GM18868 (cell line): ENCODE data around the gene SIN3A.
A peak's percentile ranks its signal among the peaks of the same experiment; 100 is the strongest.
"Not testable (repeated sequence)": the region's sequence is repeated elsewhere in the genome, so short reads cannot be mapped to it uniquely, and the experiment has no call there.

Experiments used
- ATAC-seq: cut with Tn5 transposase; IDR thresholded peaks from one replicate; pipeline ENCODE4 v1.9.1; 2021; ENCODE audit warnings: mild to moderate bottlenecking, moderate library complexity; ENCODE audit not compliant: unreplicated experiment

SIN3A gene

GRCh38 chr15:75450307-75451201 lies 936 bp downstream of the SIN3A start:
- ATAC-seq = peak; percentile 27

- no peak for ATAC-seq
Measured at GRCh38 chr15:75449585-75450306, 1.7 kb downstream of the SIN3A start.

DNA sequence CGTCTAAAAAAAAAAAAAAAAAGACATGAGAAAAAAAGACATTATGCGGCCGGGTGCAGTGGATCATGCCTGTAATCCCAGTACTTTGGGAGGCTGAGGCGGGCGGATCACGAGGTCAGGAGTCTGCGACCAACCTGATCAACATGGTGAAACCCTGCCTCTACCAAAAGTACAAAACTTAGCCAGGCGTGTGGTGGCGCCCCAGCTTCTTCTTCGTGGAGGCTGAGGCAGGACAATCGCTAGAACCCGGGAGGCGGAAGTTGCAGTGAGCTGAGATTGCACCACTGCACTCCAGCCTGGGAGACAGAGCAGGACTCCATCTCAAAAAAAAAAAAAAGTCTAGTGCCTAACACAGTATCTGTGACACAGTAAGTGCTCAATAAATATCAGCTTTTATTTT lies 3.3 kb downstream of the SIN3A start:
- ATAC-seq = not testable (repeated sequence)

- ATAC-seq = no peak
Measured at GRCh38 chr15:75446151-75446550, 5.3 kb downstream of the SIN3A start.

- not testable (repeated sequence) for ATAC-seq
Measured at GRCh38 chr15:75445324-75445723, 6.2 kb downstream of the SIN3A start.

DNA sequence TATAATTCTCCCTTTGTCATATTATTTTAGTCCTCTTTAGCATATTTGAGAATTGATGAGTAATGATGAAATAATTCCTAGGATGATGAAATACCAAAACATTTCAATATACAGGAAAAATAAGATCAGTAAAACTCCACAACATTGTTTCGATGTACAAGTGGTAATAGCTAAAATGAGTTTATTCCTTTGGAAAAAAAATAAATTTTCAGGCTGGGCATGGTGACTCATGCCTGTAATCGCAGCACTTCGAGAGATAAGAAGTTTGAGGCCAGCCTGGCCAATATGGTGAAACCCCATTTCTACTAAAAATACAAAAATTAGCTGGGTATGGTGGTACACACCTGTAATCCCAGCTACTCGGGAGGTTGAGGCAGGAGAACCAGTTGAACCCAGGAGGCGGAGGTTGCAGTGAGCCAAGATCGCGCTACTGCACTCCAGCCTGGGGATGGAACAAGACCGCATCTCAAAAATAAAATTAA lies 7.5 kb downstream of the SIN3A start:
- not testable (repeated sequence) for ATAC-seq

- ATAC-seq = no peak
Measured at GRCh38 chr15:75437721-75438120, 13.8 kb downstream of the SIN3A start.

DNA sequence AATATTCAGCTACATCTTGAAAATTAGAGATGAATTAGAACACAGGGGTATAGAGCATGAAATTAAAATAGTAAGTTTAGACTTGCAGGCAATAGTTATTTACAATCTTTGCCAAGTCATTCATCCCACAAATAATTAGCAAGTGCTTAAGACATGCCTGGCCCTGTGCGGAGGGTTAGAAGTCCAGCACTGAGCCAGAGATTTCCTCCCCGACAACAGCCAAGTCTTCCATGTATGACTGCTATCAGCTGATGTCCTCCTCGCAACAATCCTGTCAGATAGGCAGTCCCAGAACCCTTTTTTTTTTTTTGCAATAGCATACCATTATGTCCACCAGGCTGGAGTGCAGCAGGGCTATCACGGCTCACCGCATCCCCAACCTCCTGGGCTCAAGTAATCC lies 14.6 kb downstream of the SIN3A start:
- ATAC-seq = no peak

GRCh38 chr15:75431682-75432081 lies 19.8 kb downstream of the SIN3A start:
- no peak for ATAC-seq

DNA sequence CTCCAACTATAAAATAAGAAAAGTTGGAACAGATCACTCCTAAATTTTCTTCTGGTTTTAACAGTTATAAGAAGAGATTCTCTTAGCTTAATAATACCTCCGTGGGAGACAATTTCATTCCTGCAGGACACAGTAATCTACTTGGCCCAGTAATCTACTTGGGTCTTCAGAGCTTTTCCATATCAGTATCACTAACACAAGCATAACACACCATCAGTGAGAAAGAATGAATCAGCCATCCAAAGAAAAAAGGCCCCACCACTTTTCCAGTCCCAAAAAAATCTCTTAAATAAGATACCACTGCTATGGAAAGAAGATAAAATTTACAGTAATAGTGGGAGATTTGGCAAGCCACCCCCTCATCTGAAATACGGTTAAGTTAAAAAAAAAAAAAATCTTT lies 20.2 kb downstream of the SIN3A start:
- ATAC-seq = no peak

GRCh38 chr15:75430259-75430658 lies 21.2 kb downstream of the SIN3A start:
- no peak for ATAC-seq

GRCh38 chr15:75428152-75428551 lies 23.3 kb downstream of the SIN3A start:
- ATAC-seq = no peak

- no peak for ATAC-seq
Measured at GRCh38 chr15:75425966-75426500, 25.5 kb downstream of the SIN3A start.

GRCh38 chr15:75422554-75422953 lies 28.9 kb downstream of the SIN3A start:
- ATAC-seq = no peak

DNA sequence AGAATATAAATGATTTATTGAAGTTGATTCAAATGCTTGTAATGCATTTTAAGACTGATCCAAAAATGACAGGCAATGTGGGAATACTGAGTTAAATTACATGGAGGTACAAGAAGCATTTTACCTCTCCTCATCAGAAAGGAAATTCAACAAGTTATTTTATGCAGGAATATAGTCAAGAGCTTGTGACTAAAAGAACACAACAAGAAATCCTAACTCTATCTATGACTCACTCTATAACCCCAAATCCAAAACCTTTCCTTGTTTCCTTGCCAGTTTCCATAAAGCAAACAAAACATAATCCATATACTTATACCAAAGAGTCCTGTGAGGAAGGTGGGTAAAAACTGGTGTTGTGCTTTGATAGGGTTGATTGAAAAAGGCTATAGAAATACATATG lies 30.8 kb downstream of the SIN3A start:
- ATAC-seq = no peak

DNA sequence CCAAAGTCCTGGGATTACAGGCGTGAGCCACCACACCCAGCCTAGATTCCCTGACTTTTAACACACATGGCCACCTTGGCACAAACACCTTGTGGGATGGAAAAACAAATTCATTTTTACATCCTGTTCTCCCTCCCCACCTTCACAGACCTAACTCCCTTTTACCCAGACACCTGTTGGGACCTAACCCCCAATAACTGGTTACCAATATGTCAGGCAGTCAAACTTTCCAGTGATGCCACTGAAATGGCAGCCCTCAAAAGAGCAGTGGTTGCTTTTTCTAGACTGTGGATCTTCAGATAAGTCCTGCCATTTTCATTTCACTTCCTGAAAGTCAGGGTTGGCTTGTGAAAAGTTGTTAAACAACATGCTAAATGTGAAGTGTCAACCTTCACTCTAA lies 34.9 kb downstream of the SIN3A start:
- ATAC-seq = no peak

- ATAC-seq = no peak
Measured at GRCh38 chr15:75410196-75410595, 41.3 kb downstream of the SIN3A start.

GRCh38 chr15:75407083-75407482 lies 44.4 kb downstream of the SIN3A start:
- no peak for ATAC-seq

DNA sequence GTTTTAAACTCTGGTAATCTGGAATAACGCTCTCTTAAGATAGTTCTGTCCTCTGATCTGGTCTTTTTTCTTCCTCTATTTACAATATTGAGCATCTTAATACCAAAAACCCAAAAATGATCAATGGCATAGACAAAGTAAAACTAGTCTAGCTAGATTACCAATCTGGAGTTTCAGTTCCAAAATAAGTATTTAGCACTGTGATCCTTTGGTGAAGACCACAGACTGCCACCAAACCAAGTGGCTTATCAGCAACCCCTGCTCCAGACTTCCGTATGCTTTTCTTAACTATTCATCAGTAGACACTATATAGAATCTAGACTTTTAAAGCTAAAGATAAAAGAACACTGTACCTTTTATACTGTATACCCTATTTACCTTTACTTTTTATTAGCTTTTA lies 47.6 kb downstream of the SIN3A start:
- ATAC-seq = no peak

GRCh38 chr15:75397494-75397893 lies 54.0 kb downstream of the SIN3A start:
- no peak for ATAC-seq

DNA sequence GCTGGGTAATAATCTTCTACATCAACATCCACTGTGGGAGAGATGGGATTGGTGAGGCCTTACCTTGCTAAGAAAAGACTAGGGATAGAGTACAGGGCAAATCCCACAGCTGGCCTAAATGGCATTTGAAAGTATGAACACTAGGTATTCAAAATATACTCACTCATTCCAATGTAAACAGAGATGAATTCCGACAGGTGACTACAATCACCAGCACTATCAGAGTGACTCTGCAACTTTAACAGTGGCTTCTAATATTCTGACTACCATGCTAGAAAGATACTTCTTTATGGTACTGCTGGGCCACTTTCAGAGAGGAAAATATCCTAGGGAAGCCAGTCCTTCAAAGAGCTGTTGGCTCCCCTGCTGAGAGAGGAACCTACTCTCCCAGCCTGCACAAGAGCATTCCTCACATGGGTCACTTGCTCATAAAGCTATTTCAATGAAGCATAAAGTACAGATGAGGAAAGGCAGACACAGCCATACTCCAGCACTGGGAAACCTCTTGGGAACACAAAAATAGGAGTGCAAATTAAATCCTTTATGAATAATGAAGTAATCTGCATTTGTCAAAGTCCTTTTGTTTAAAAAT lies 61.6 kb downstream of the SIN3A start:
- no peak for ATAC-seq
